ENCODE results near the gene PPP2R2C.

PPP2R2C gene

GRCh38 chr4:6495296-6495590 lies 22.8 kb upstream of the PPP2R2C start:
- TF ChIP-seq CTCF (IDR thresholded peaks at IDR 0.05; ENCODE audit: low read depth, low read length, missing control alignments) = no peak
- no peak for DNase-seq (ENCODE audit: low read depth)
- H3K4me3 ChIP-seq (ENCODE audit: low read depth, low read length) = no peak overlapping the region

- no peak for DNase-seq (ENCODE audit: low read depth)
- H3K4me3 ChIP-seq (ENCODE audit: low read depth, low read length) = no peak overlapping the region
- TF ChIP-seq CTCF (IDR thresholded peaks at IDR 0.05; ENCODE audit: low read depth, low read length, missing control alignments) = no peak
Observed at GRCh38 chr4:6494431-6495295, 22.2 kb upstream of the PPP2R2C start.

- TF ChIP-seq CTCF (IDR thresholded peaks at IDR 0.05; ENCODE audit: low read depth, low read length, missing control alignments) = no peak
- DNase-seq (ENCODE audit: low read depth) = no peak
- H3K4me3 ChIP-seq (ENCODE audit: low read depth, low read length) = no peak overlapping the region
Observed at GRCh38 chr4:6493658-6494304, 21.4 kb upstream of the PPP2R2C start.

GRCh38 chr4:6492861-6493657 lies 20.6 kb upstream of the PPP2R2C start:
- no peak overlapping the region for H3K4me3 ChIP-seq (ENCODE audit: low read depth, low read length)
- DNase-seq (ENCODE audit: low read depth) = no peak
- no peak for TF ChIP-seq CTCF (IDR thresholded peaks at IDR 0.05; ENCODE audit: low read depth, low read length, missing control alignments)

GRCh38 chr4:6492027-6492590 lies 19.7 kb upstream of the PPP2R2C start:
- no peak for TF ChIP-seq CTCF (IDR thresholded peaks at IDR 0.05; ENCODE audit: low read depth, low read length, missing control alignments)
- DNase-seq (ENCODE audit: low read depth) = no peak

GRCh38 chr4:6491235-6491634 lies 18.8 kb upstream of the PPP2R2C start:
- no peak for DNase-seq (ENCODE audit: low read depth)

More at GRCh38 chr4:6492027-6492590, 19.7 kb upstream of the PPP2R2C start:
- no peak overlapping the region for H3K4me3 ChIP-seq (ENCODE audit: low read depth, low read length)

More at GRCh38 chr4:6491235-6491634, 18.8 kb upstream of the PPP2R2C start:
- no peak for TF ChIP-seq CTCF (IDR thresholded peaks at IDR 0.05; ENCODE audit: low read depth, low read length, missing control alignments)
- no peak overlapping the region for H3K4me3 ChIP-seq (ENCODE audit: low read depth, low read length)
